C4-2B (cell line): ENCODE data around the gene TTC36.

ENCODE experiments used
- ZFX ChIP-seq: fragments of 450-650 bp; IDR thresholded peaks from 2 replicates; pipeline ENCODE4 v1.6.1; 2017
- TF ChIP-seq, protein P1 (sequence below): fragments of 450-650 bp; conservative IDR thresholded peaks from 2 replicates; pipeline ENCODE4 v1.5.1; 2017; ENCODE audit warnings: mild to moderate bottlenecking

- TF ChIP-seq, protein P1, sequence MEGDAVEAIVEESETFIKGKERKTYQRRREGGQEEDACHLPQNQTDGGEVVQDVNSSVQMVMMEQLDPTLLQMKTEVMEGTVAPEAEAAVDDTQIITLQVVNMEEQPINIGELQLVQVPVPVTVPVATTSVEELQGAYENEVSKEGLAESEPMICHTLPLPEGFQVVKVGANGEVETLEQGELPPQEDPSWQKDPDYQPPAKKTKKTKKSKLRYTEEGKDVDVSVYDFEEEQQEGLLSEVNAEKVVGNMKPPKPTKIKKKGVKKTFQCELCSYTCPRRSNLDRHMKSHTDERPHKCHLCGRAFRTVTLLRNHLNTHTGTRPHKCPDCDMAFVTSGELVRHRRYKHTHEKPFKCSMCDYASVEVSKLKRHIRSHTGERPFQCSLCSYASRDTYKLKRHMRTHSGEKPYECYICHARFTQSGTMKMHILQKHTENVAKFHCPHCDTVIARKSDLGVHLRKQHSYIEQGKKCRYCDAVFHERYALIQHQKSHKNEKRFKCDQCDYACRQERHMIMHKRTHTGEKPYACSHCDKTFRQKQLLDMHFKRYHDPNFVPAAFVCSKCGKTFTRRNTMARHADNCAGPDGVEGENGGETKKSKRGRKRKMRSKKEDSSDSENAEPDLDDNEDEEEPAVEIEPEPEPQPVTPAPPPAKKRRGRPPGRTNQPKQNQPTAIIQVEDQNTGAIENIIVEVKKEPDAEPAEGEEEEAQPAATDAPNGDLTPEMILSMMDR: no peak
- peak; percentile 90 for TF ChIP-seq ZFX
Measured at GRCh38 chr11:118530683-118531596, 3.7 kb downstream of the TTC36 start, which contains the start of gene TMEM25.
